Cardiac septum (tissue), 1 donor: ENCODE data around the gene PCDHB14. TPM values are rescaled to one million over a fixed set of nuclear protein-coding genes. Genes with fewer than 3 reads are reported as not detected.
"Not testable (repeated sequence)": the region's sequence is repeated elsewhere in the genome, so short reads cannot be mapped to it uniquely, and the experiment has no call there.

Experiments used
- DNase-seq: peaks from one replicate; pipeline ENCODE4 v3.0.0-alpha.2; 2020; ENCODE audit warnings: low spot score
- intact Hi-C: fragments of 100-400 bp; cut with DNase I; formaldehyde crosslinking; loops from one replicate; pipeline ENCODE4 v1.14.0; 2022
- long read RNA-seq: library from polyadenylated mRNA; unstranded; transcript quantifications from one replicate; pipeline ENCODE4 v2.0.0, GENCODE V29; 2021
- total RNA-seq: library from RNA; stranded (reverse); fragmentation: NEBNext Ultra II Directional; extraction: Animal tissue kit (Norgen Biotek cat#: 25700); gene quantifications from one replicate; pipeline ENCODE4 v1.2.1, GENCODE V29; 2021
- donor health status: DM: no; HTN: no; CAD: no.

PCDHB14 gene
- total RNA-seq, result 4.4 TPM
- long read RNA-seq, result 0 reads

DNA sequence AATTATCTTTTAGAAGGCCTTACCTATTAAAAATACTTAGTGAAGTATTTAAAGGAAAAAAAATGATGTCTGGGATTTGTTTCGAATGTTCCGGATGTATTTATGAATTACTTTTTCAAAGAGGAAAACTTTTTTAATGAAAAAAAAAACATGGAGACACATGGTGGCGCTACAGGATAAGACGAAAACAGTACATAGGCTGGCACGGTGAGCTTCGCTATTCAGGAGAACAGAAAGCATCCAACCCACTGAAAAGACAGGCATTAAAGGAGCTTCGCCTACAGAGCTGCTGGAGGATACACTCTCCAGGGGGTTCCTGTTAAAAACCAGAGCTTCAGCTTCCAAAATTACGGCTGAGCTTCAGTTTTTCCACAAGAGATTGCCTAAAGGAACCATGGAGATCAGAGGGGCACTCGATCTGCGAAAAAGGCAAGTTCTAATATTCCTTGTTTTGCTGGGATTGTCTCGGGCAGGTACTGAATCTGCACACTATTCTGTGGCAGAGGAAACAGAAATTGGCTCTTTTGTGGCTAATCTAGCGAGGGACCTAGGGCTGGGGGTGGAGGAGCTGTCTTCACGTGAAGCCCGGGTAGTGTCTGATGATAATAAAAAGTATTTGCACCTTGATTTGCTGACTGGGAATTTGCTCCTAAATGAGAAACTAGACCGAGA lies at the start of gene PCDHB14:
PCDHB14 (plus strand) TSS at position 232 of the 672 bp plus-strand sequence; CDS start at position 395, 163 bp downstream.
- intact Hi-C loops, result no loop called here
- no peak for DNase-seq

DNA sequence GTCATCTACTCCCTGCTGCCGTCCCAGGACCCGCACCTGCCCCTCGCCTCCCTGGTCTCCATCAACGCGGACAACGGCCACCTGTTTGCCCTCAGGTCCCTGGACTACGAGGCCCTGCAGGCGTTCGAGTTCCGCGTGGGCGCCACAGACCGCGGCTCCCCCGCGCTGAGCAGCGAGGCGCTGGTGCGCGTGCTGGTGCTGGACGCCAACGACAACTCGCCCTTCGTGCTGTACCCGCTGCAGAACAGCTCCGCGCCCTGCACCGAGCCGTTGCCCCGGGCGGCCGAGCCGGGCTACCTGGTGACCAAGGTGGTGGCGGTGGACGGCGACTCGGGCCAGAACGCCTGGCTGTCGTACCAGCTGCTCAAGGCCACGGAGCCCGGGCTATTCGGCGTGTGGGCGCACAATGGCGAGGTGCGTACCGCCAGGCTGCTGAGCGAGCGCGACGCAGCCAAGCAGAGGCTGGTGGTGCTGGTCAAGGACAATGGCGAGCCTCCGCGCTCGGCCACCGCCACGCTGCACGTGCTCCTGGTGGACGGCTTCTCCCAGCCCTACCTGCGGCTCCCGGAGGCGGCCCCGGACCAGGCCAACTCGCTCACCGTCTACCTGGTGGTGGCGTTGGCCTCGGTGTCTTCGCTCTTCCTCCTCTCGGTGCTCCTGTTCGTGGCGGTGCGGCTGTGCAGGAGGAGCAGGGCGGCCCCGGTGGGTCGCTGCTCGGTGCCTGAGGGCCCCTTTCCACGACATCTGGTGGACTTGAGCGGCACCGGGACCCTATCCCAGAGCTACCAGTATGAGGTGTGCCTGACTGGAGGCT lies 48.6 kb upstream of the PCDHB14 start:
- DNase-seq, intact Hi-C loops: not testable (repeated sequence)

GRCh38 chr5:141175933-141176332 lies 47.2 kb upstream of the PCDHB14 start:
- no peak for DNase-seq
- intact Hi-C loops, result no loop called here

DNA sequence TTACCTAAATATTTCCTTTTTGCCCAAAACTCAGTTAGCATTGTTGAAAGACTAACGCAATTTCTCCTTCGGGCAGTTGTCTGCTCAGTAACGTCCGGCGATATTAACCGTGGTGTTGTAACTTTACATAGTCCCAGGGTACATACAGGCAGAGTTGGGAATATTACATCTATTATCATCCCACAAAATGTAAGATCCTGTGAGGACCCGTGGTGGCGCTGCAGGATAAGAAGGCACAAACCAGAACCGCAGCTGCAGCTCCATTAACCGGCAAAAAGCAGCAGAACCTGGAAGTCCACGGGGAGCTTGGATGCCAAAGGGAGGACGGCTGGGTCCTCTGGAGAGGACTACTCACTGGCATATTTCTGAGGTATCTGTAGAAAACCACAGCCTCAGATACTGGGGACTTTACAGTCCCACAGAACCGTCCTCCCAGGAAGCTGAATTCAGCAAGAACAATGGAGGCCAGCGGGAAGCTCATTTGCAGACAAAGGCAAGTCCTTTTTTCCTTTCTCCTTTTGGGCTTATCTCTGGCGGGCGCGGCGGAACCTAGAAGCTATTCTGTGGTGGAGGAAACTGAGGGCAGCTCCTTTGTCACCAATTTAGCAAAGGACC lies 45.5 kb upstream of the PCDHB14 start, which contains the start of gene PCDHB8:
PCDHB8 (plus strand) TSS at position 214 of the 615 bp plus-strand sequence; CDS start at position 459, 245 bp downstream.
- DNase-seq, intact Hi-C loops: not testable (repeated sequence)

DNA sequence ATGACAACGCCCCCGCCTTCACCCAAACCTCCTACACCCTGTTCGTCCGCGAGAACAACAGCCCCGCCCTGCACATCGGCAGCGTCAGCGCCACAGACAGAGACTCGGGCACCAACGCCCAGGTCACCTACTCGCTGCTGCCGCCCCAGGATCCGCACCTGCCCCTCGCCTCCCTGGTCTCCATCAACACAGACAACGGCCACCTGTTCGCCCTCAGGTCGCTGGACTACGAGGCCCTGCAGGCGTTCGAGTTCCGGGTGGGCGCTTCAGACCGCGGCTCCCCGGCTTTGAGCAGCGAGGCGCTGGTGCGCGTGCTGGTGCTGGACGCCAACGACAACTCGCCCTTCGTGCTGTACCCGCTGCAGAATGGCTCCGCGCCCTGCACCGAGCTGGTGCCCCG lies 43.8 kb upstream of the PCDHB14 start:
- intact Hi-C loops, DNase-seq: not testable (repeated sequence)

GRCh38 chr5:141179876-141180275 lies 43.3 kb upstream of the PCDHB14 start:
- intact Hi-C loops, DNase-seq: not testable (repeated sequence)

DNA sequence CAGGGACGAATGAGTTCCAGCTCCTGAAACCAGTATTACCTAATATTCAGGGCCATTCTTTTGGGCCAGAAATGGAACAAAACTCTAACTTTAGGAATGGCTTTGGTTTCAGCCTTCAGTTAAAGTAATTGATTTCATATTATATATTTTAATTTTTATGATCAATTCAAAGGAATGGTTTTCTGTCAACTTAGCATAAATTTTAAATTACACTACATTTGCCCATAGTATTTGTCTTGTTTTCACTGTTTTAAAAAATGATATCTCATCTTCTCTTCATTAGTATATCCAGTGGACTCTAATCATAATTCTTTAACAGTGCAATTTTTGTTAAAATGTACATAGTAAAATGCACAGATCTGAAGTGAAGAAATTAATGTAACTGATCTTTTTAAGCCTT lies 42.8 kb upstream of the PCDHB14 start:
- no peak for DNase-seq
- intact Hi-C loops, result no loop called here

GRCh38 chr5:141182248-141182647 lies 40.9 kb upstream of the PCDHB14 start, which contains the start of gene PCDHB16:
Gene PCDHB16, plus strand, starts transcription at chr5:141182387. Its CDS starts 173 bp downstream, at chr5:141182560.
- intact Hi-C loops, result no loop called here
- no peak for DNase-seq

GRCh38 chr5:141184117-141184855 lies 38.9 kb upstream of the PCDHB14 start:
- DNase-seq, intact Hi-C loops: not testable (repeated sequence)

GRCh38 chr5:141186897-141187512 lies 36.1 kb upstream of the PCDHB14 start, which contains the start of gene PCDHB9:
Gene PCDHB9, plus strand, starts transcription at chr5:141187161. Its CDS starts 158 bp downstream, at chr5:141187319.
- DNase-seq, result no peak
- intact Hi-C loops, result no loop called here

GRCh38 chr5:141188682-141189081 lies 34.5 kb upstream of the PCDHB14 start:
- DNase-seq, intact Hi-C loops: not testable (repeated sequence)

DNA sequence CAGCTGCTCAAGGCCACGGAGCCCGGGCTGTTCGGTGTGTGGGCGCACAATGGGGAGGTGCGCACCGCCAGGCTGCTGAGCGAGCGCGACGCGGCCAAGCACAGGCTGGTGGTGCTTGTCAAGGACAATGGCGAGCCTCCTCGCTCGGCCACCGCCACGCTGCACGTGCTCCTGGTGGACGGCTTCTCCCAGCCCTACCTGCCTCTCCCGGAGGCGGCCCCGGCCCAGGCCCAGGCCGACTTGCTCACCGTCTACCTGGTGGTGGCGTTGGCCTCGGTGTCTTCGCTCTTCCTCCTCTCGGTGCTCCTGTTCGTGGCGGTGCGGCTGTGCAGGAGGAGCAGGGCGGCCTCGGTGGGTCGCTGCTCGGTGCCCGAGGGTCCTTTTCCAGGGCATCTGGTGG lies 34.0 kb upstream of the PCDHB14 start:
- DNase-seq, intact Hi-C loops: not testable (repeated sequence)

DNA sequence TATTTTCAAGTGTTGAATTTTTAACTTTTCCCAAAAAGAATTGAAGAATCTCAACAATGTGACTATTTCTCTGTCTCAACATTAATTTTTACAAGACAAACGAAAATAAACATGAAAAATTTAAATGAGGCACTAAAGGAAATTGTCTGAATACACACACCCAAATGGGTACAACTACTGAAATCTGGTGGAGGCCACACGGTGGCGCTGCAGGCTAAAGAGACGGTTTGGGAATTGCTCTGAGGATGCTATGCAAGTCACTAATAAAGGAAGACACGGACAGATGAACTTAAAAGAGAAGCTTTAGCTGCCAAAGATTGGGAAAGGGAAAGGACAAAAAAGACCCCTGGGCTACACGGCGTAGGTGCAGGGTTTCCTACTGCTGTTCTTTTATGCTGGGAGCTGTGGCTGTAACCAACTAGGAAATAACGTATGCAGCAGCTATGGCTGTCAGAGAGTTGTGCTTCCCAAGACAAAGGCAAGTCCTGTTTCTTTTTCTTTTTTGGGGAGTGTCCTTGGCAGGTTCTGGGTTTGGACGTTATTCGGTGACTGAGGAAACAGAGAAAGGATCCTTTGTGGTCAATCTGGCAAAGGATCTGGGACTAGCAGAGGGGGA lies 30.9 kb upstream of the PCDHB14 start, which contains the start of gene PCDHB10:
PCDHB10 (plus strand) TSS at position 244 of the 616 bp plus-strand sequence; CDS start at position 444, 200 bp downstream.
- DNase-seq, result no peak
- intact Hi-C loops, result no loop called here

DNA sequence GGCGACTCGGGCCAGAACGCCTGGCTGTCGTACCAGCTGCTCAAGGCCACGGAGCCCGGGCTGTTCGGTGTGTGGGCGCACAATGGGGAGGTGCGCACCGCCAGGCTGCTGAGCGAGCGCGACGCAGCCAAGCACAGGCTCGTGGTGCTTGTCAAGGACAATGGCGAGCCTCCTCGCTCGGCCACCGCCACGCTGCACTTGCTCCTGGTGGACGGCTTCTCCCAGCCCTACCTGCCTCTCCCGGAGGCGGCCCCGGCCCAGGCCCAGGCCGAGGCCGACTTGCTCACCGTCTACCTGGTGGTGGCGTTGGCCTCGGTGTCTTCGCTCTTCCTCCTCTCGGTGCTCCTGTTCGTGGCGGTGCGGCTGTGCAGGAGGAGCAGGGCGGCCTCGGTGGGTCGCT lies 28.8 kb upstream of the PCDHB14 start:
- intact Hi-C loops, DNase-seq: not testable (repeated sequence)

DNA sequence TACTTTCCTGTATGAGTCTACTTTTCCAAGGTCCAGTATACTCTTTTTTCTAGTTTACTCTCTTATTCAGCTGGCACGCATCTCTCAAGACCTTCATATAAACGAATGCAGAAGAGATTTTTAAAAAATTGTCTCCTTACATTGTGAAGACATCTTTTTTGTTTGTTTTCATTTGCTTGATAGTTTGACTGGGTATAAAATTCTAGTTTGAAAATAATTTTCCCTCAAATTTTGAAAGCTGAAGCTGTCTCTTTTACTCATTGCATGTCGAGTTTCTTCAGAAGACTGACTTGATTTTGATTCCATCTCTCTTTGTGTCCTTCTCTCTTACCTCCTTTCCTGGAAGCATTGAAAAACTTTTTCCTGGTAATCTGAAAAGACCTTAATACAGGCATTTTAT lies 26.8 kb upstream of the PCDHB14 start:
- intact Hi-C loops, result no loop called here
- no peak for DNase-seq

DNA sequence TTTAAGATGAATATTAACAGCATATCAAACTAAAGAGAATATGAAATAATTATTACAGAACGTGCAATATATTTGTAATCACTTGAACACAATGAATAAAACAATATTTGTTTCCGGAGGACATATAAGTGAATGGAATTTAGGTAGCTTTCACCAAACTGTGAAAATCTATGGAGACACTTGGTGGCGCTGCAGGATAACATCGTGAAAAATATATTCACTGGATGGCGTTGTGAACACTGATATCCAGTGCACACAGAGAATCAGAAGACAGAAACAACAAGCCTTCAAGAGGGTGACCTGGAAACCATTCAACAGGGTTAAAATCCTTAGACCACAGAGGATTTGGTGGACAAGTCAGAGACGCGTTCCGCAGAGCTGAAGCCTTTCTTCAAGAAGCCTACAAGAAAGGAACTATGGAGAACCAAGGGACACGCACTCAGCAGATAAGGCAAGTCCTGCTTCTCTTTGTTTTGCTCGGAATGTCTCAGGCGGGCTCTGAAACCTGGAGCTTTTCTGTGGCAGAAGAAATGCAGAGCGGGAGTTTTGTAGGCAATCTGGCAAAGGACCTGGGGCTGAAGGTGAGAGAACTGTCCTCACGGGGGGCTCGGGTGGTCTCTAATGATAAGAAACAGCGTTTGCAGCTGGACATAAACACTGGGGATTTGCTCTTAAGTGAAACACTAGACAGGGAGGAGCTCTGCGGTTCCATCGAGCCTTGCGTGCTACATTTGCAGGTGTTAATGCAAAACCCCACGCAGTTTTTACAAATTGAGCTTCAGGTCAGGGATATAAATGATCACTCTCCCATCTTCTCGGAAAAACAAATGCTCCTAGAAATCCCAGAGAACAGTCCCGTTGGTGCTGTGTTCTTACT lies 23.5 kb upstream of the PCDHB14 start, which contains the start of gene PCDHB11:
PCDHB11 (plus strand) TSS at position 269 of the 877 bp plus-strand sequence; CDS start at position 417, 148 bp downstream.
- intact Hi-C loops, result no loop called here
- DNase-seq, result no peak

DNA sequence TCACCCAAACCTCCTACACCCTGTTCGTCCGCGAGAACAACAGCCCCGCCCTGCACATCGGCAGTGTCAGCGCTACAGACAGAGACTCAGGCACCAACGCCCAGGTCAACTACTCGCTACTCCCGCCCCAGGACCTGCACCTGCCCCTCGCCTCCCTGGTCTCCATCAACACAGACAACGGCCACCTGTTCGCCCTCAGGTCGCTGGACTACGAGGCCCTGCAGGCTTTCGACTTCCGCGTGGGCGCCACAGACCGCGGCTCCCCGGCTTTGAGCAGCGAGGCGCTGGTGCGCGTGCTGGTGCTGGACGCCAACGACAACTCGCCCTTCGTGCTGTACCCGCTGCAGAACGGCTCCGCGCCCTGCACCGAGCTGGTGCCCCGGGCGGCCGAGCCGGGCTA lies 22.0 kb upstream of the PCDHB14 start:
- intact Hi-C loops, DNase-seq: not testable (repeated sequence)
